Liver (tissue), 9 donors: ENCODE results near the gene LAMP5. TPM values are rescaled to one million over a fixed set of nuclear protein-coding genes. Genes with fewer than 3 reads are reported as not detected.

Source experiments
- DNase-seq: peaks from one replicate; pipeline ENCODE4 v3.0.0-alpha.2; 2017; ENCODE audit warnings: low spot score
- H3K27ac ChIP-seq, 2 donors: one replicate each; pipeline ENCODE4 v1.7.0; 2013; ENCODE audit warnings: inconsistent platforms in 2 of 2, low read length in 2 of 2, control low read depth in 1 of 2, low read depth in 1 of 2, mild to moderate bottlenecking in 1 of 2
- H3K27me3 ChIP-seq, 4 donors: one replicate each; pipeline versions ENCODE4 v1.6.1 to v1.7.0; 2013; ENCODE audit warnings: low read length in 3 of 4, inconsistent platforms in 1 of 4, mild to moderate bottlenecking in 1 of 4, moderate library complexity in 1 of 4; ENCODE audit not compliant: control insufficient read depth in 4 of 4, insufficient read depth in 4 of 4
- H3K36me3 ChIP-seq, 4 donors: one replicate each; pipeline versions ENCODE4 v1.6.1 to v1.7.0; 2013; ENCODE audit warnings: low read length in 3 of 4, mild to moderate bottlenecking in 3 of 4, low read depth in 1 of 4, moderate library complexity in 1 of 4; ENCODE audit not compliant: control insufficient read depth in 4 of 4, insufficient read depth in 3 of 4
- H3K4me1 ChIP-seq, 4 donors: one replicate each; pipeline versions ENCODE4 v1.6.1 to v1.7.0; 2013; ENCODE audit warnings: low read length in 3 of 4, mild to moderate bottlenecking in 3 of 4, moderate library complexity in 1 of 4; ENCODE audit not compliant: control insufficient read depth in 4 of 4, insufficient read depth in 4 of 4
- H3K4me3 ChIP-seq, 3 donors: one replicate each; pipeline versions ENCODE4 v1.6.1 to v1.7.0; 2013; ENCODE audit warnings: low read length in 3 of 3, control low read depth in 1 of 3, low read depth in 1 of 3, mild to moderate bottlenecking in 1 of 3
- H3K9ac ChIP-seq, 2 donors: one replicate each; pipeline ENCODE4 v1.7.0; 2013; ENCODE audit warnings: low read length in 2 of 2, mild to moderate bottlenecking in 2 of 2, moderate library complexity in 2 of 2, control low read depth in 1 of 2, low read depth in 1 of 2
- H3K9me3 ChIP-seq, 4 donors: one replicate each; pipeline versions ENCODE4 v1.6.1 to v1.7.0; 2013; ENCODE audit warnings: low read length in 3 of 4; ENCODE audit not compliant: control insufficient read depth in 4 of 4
- ATF3 ChIP-seq: IDR thresholded peaks from 2 replicates; pipeline ENCODE4 v1.6.1; 2016; ENCODE audit warnings: antibody characterized with exemption
- CTCF ChIP-seq: fragments of 150-350 bp; IDR thresholded peaks from 2 replicates; pipeline ENCODE4 v1.5.1; 2017; ENCODE audit warnings: improper control_type of control experiment, low read depth, low read length; ENCODE audit not compliant: missing input control
- EGR1 ChIP-seq, 2 donors: IDR thresholded peaks; 2 replicates each; pipeline ENCODE4 v1.6.1; 2016 to 2018; ENCODE audit warnings: antibody characterized with exemption in 2 of 2, low read depth in 2 of 2
- FOXA1 ChIP-seq: IDR thresholded peaks from 2 replicates; pipeline ENCODE4 v1.6.1; 2016; ENCODE audit warnings: antibody characterized with exemption
- FOXA2 ChIP-seq: IDR thresholded peaks from 2 replicates; pipeline ENCODE4 v1.6.1; 2016; ENCODE audit warnings: antibody characterized with exemption
- HNF4A ChIP-seq, 2 donors: conservative IDR thresholded peaks; 2 replicates each; pipeline ENCODE4 v1.6.1; 2016; ENCODE audit warnings: antibody characterized with exemption in 2 of 2, mild to moderate bottlenecking in 2 of 2
- MAX ChIP-seq: IDR thresholded peaks from 2 replicates; pipeline ENCODE4 v1.6.1; 2016; ENCODE audit warnings: antibody characterized with exemption
- NR2F2 ChIP-seq: IDR thresholded peaks from 2 replicates; pipeline ENCODE4 v1.6.1; 2016; ENCODE audit warnings: antibody characterized with exemption
- REST ChIP-seq: IDR thresholded peaks from 2 replicates; pipeline ENCODE4 v1.6.1; 2016; ENCODE audit warnings: antibody characterized with exemption, mild to moderate bottlenecking
- RXRA ChIP-seq, 2 donors: IDR thresholded peaks; 2 replicates each; pipeline ENCODE4 v1.6.1; 2017 to 2018; ENCODE audit warnings: antibody characterized with exemption in 2 of 2, mild to moderate bottlenecking in 1 of 2
- SP1 ChIP-seq: IDR thresholded peaks from 2 replicates; pipeline ENCODE4 v1.6.1; 2018; ENCODE audit warnings: antibody characterized with exemption, mild to moderate bottlenecking
- TAF1 ChIP-seq: conservative IDR thresholded peaks from 2 replicates; pipeline ENCODE4 v1.6.1; 2016; ENCODE audit warnings: antibody characterized with exemption, mild to moderate bottlenecking
- YY1 ChIP-seq: IDR thresholded peaks from 2 replicates; pipeline ENCODE4 v1.6.1; 2016; ENCODE audit warnings: antibody characterized with exemption, mild to moderate bottlenecking
- ZBTB33 ChIP-seq: IDR thresholded peaks from 2 replicates; pipeline ENCODE4 v1.6.1; 2016; ENCODE audit warnings: antibody characterized with exemption
- WGBS: extraction: QIAGEN DNeasy Blood & Tissue Kit; methylation state at CpG from one replicate; pipeline ENCODE4 v1.1.7; 2013; 5-methylcytosine and 5-hydroxymethylcytosine counted together
- polyA plus RNA-seq, 2 donors: library from polyadenylated mRNA; stranded (reverse) in 1 of 2; unstranded in 1 of 2; fragments of 200-250 nt in 1 of 2; fragments of >200 nt in 1 of 2; fragmentation: Nextera tagmentation in 1 of 2; extraction: Ambion mirVana in 1 of 2; gene quantifications; one replicate each; pipeline versions ENCODE4 v1.2.1 to v1.2.3, GENCODE V29; 2013 to 2015
- total RNA-seq, 2 donors: library from RNA; depleted of rRNA; stranded (reverse); fragments of >200 nt; gene quantifications; one replicate each; pipeline ENCODE4 v1.2.3, GENCODE V29; 2014
- donor health status: healthy.
- donor health status: healthy.
- donor health status: healthy.
- donor health status: healthy.
- donor health status: healthy.

Gene LAMP5
- total and polyA plus RNA-seq, 4 donors, result 0.08 to 0.09 TPM; not detected in 2

- TF ChIP-seq TAF1 (no peak), NR2F2 (no peak), REST (no peak), ZBTB33 (no peak), YY1 (no peak), FOXA1 (no peak), MAX (no peak), CTCF (no peak), ATF3 (no peak)
- WGBS, result 70% methylated on average over 2 of the region's 2 CpGs
- no peak for DNase-seq
- no peak overlapping the region for H3K4me3 ChIP-seq
- H3K27me3 ChIP-seq, result peaks cover 0 to 8% (median 0%) of the 10 kb centered on the region in 4 donors
- no peaks in the 10 kb centered on the region for H3K36me3 ChIP-seq
- no peaks in the 10 kb centered on the region for H3K4me1 ChIP-seq
- no peaks in the 10 kb centered on the region for H3K9me3 ChIP-seq
- no peak overlapping the region for H3K27ac ChIP-seq
- no peak overlapping the region for H3K9ac ChIP-seq
Measured at GRCh38 chr20:9531581-9531980, 17.2 kb downstream of the LAMP5 start.

- H3K4me3 ChIP-seq, result no peak overlapping the region
- no peaks in the 10 kb centered on the region for H3K4me1 ChIP-seq
- H3K36me3 ChIP-seq, result no peaks in the 10 kb centered on the region
- 60% methylated on average over 4 of the region's 4 CpGs for WGBS
- no peak overlapping the region for H3K27ac ChIP-seq
- H3K9ac ChIP-seq, result no peak overlapping the region
- no peaks in the 10 kb centered on the region for H3K9me3 ChIP-seq
- DNase-seq, result no peak
- peaks cover 0 to 8% (median 0%) of the 10 kb centered on the region in 4 donors for H3K27me3 ChIP-seq
- TF ChIP-seq HNF4A (conservative IDR thresholded peaks at IDR 0.05), result no peak
- TF ChIP-seq CTCF, result no peak
- no peak for TF ChIP-seq ZBTB33
- no peak for TF ChIP-seq EGR1 (IDR thresholded peaks at IDR 0.05; ENCODE audit: low read depth in 2 of 2)
- no peak for TF ChIP-seq NR2F2
- TF ChIP-seq ATF3, result no peak
- no peak for TF ChIP-seq FOXA2
- TF ChIP-seq RXRA (IDR thresholded peaks at IDR 0.05), result no peak
- TF ChIP-seq SP1, result no peak
Measured at GRCh38 chr20:9532069-9532838, 17.9 kb downstream of the LAMP5 start.
